ENCODE results near the gene FOXO4. TPM values are rescaled to one million over a fixed set of nuclear protein-coding genes. Genes with fewer than 3 reads are reported as not detected.

FOXO4 gene
- total RNA-seq, 2 experiments from 2014 or later: 3.8 to 12.1 TPM

DNA sequence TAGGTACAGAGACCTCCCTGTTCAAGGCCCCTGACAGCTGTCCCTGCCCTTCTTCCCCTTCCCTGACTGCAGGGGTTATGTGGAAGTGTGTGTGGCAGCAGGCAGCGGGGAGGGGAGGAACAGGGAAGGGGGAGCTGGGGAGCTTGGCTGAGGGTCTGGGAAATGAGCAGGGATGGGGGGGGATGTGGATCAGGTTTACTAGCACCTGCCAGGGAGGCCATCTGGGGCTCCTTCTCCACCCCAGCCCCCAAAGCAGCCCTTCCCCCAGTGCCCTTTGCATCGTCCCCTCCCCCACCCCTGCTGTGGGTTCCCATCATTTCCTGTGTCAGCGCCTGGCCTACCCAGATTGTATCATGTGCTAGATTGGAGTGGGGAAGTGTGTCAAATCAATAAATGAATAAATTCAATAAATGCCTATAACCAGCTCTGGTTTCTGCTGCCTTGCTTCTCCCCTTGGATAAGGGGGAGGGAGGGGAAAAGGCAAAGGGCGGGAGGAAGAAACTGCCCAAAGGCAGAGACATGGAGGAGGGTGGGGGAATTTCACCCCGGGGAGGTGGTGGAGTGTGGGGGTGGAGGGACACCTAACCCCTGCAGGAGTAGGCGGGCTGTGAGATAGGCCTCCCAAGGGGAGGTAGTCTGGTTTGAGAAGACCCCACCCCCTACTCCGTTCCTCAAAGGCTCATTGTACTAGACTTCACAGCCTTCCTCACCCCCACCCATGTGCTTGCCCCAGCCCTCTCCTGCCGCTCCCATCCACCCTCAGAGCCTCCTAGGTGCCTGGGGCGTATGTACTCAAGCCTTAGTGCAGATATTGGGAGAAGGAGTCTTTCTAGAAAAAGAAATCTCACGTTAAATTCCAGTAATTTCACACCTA, 7.7 kb downstream of the FOXO4 start:
- peak overlapping the region; percentile 61 for H3K27ac ChIP-seq (ENCODE audit: low read depth, low read length, poor library complexity, severe bottlenecking)
- H3K79me2 ChIP-seq (ENCODE audit: insufficient read depth, low read depth, low read length): no peaks in the 10 kb centered on the region
- no peaks in the 10 kb centered on the region for H3K9me3 ChIP-seq (ENCODE audit: low read length)
- no peaks in the 10 kb centered on the region for H3K9me2 ChIP-seq (ENCODE audit: insufficient read depth, low read length)
- peaks cover 25% of the 10 kb centered on the region for H3K4me1 ChIP-seq (ENCODE audit: insufficient read depth, low read length, poor library complexity, severe bottlenecking)
- CTCF ChIA-PET (ENCODE audit: unreplicated experiment): no interaction called here
- TF ChIP-seq, protein P1, sequence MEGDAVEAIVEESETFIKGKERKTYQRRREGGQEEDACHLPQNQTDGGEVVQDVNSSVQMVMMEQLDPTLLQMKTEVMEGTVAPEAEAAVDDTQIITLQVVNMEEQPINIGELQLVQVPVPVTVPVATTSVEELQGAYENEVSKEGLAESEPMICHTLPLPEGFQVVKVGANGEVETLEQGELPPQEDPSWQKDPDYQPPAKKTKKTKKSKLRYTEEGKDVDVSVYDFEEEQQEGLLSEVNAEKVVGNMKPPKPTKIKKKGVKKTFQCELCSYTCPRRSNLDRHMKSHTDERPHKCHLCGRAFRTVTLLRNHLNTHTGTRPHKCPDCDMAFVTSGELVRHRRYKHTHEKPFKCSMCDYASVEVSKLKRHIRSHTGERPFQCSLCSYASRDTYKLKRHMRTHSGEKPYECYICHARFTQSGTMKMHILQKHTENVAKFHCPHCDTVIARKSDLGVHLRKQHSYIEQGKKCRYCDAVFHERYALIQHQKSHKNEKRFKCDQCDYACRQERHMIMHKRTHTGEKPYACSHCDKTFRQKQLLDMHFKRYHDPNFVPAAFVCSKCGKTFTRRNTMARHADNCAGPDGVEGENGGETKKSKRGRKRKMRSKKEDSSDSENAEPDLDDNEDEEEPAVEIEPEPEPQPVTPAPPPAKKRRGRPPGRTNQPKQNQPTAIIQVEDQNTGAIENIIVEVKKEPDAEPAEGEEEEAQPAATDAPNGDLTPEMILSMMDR (conservative IDR thresholded peaks at IDR 0.05; ENCODE audit: low read length): no peak
- no peak for TF ChIP-seq EZH2phosphoT487 (IDR thresholded peaks at IDR 0.05; ENCODE audit: borderline replicate concordance, low read depth, low read length)
- DNase-seq (ENCODE audit: low spot score): peak; percentile 60
- peak overlapping the region; percentile 37 for H3K4me3 ChIP-seq (ENCODE audit: low read depth, low read length, poor library complexity, severe bottlenecking)
- H3K4me2 ChIP-seq (ENCODE audit: low read length): peak overlapping the region; percentile 67
- POLR2A ChIA-PET: interaction anchor here (1.5 to 3.6 kb wide), 3 partner anchors 9 to 262 kb away, joined by 4 to 17 read pairs (median 10); partner anchors contain the start of genes IL2RG, MED12 and TAF1
- no peaks in the 10 kb centered on the region for H4K20me1 ChIP-seq (ENCODE audit: insufficient read depth, low read length)
- peaks cover 15% of the 10 kb centered on the region for H3K36me3 ChIP-seq (ENCODE audit: insufficient read depth, low read length)
- H2AFZ ChIP-seq (ENCODE audit: low read length): peak overlapping the region; percentile 26; the same call in 1 of the 2 replicates
- intact Hi-C loops (cut with micrococcal nuclease; ENCODE audit: unreplicated experiment): no loop called here
- BruUV-seq (replicated peaks): no TSS peak

GRCh38 chrX:71105628-71106027, 10.0 kb downstream of the FOXO4 start:
- H3K36me3 ChIP-seq (ENCODE audit: insufficient read depth, low read length): peaks cover 32% of the 10 kb centered on the region
- H3K27ac ChIP-seq (ENCODE audit: low read depth, low read length, poor library complexity, severe bottlenecking): no peak overlapping the region
- H3K9me2 ChIP-seq (ENCODE audit: insufficient read depth, low read length): no peaks in the 10 kb centered on the region
- no peak for DNase-seq (ENCODE audit: low spot score)
- H3K4me3 ChIP-seq (ENCODE audit: low read depth, low read length, poor library complexity, severe bottlenecking): no peak overlapping the region
- ChIA-PET POLR2A (interaction anchor here (0.5 to 1.1 kb wide), 2 partner anchors 33 to 1488 kb away, joined by 3 to 5 read pairs; no protein-coding TSS in a partner anchor), CTCF (ENCODE audit: unreplicated experiment) (no interaction called here)
- no TSS peak for BruUV-seq (replicated peaks)
- peaks cover 7% of the 10 kb centered on the region; the same call in 1 of the 2 replicates for H3K79me2 ChIP-seq (ENCODE audit: insufficient read depth, low read depth, low read length)
- intact Hi-C loops (cut with micrococcal nuclease; ENCODE audit: unreplicated experiment): no loop called here
- H4K20me1 ChIP-seq (ENCODE audit: insufficient read depth, low read length): no peaks in the 10 kb centered on the region
- H3K9me3 ChIP-seq (ENCODE audit: low read length): no peaks in the 10 kb centered on the region
- TF ChIP-seq EZH2phosphoT487 (IDR thresholded peaks at IDR 0.05; ENCODE audit: borderline replicate concordance, low read depth, low read length): no peak
- TF ChIP-seq, protein P1 (conservative IDR thresholded peaks at IDR 0.05; ENCODE audit: low read length): no peak
- no peak overlapping the region for H3K4me2 ChIP-seq (ENCODE audit: low read length)
- peaks cover 46% of the 10 kb centered on the region for H3K4me1 ChIP-seq (ENCODE audit: insufficient read depth, low read length, poor library complexity, severe bottlenecking)
- no peak overlapping the region for H2AFZ ChIP-seq (ENCODE audit: low read length)

- TF ChIP-seq, protein P1 (conservative IDR thresholded peaks at IDR 0.05; ENCODE audit: low read length): no peak
- TF ChIP-seq EZH2phosphoT487 (IDR thresholded peaks at IDR 0.05; ENCODE audit: borderline replicate concordance, low read depth, low read length): no peak
- no peak within 1 kb of the TSS for H3K4me2 ChIP-seq (ENCODE audit: low read length)
- intact Hi-C loops (cut with micrococcal nuclease; ENCODE audit: unreplicated experiment): no loop called here
- no peaks in the 10 kb centered on the region for H3K9me2 ChIP-seq (ENCODE audit: insufficient read depth, low read length)
- no peaks in the 10 kb centered on the region for H3K9me3 ChIP-seq (ENCODE audit: low read length)
- peaks cover 49% of the 10 kb centered on the region for H3K4me1 ChIP-seq (ENCODE audit: insufficient read depth, low read length, poor library complexity, severe bottlenecking)
- no peak within 1 kb of the TSS for H2AFZ ChIP-seq (ENCODE audit: low read length)
- H4K20me1 ChIP-seq (ENCODE audit: insufficient read depth, low read length): no peaks in the 10 kb centered on the region
- H3K36me3 ChIP-seq (ENCODE audit: insufficient read depth, low read length): peaks cover 32% of the 10 kb centered on the region
- no TSS peak for BruUV-seq (replicated peaks)
- no peak for DNase-seq (ENCODE audit: low spot score)
- H3K27ac ChIP-seq (ENCODE audit: low read depth, low read length, poor library complexity, severe bottlenecking): no peak within 1 kb of the TSS
- ChIA-PET POLR2A (no interaction called here), CTCF (ENCODE audit: unreplicated experiment) (no interaction called here)
- peaks cover 10% of the 10 kb centered on the region; the same call in 1 of the 2 replicates for H3K79me2 ChIP-seq (ENCODE audit: insufficient read depth, low read depth, low read length)
- no peak within 1 kb of the TSS for H3K4me3 ChIP-seq (ENCODE audit: low read depth, low read length, poor library complexity, severe bottlenecking)
Observed at GRCh38 chrX:71106427-71106826, 10.8 kb downstream of the FOXO4 start, which contains the start of gene CXorf65. Gene CXorf65 (minus strand): TSS chrX:71106740. CDS start chrX:71106556, 184 bp downstream.
